HL-60 (cell line): Measurements from ENCODE around the gene GFAP.

Source experiments
- CTCF ChIP-seq: IDR thresholded peaks from one replicate; pipeline ENCODE4 v1.5.1; 2011; ENCODE audit warnings: low read length, control low read depth, inconsistent platforms; ENCODE audit not compliant: insufficient read depth
- POLR2AphosphoS5 ChIP-seq: IDR thresholded peaks from 2 replicates; pipeline ENCODE4 v1.6.1; 2012; ENCODE audit warnings: low read depth
- REST ChIP-seq: IDR thresholded peaks from 2 replicates; pipeline ENCODE4 v1.6.1; 2012; ENCODE audit warnings: low read depth; ENCODE audit not compliant: insufficient replicate concordance

DNA sequence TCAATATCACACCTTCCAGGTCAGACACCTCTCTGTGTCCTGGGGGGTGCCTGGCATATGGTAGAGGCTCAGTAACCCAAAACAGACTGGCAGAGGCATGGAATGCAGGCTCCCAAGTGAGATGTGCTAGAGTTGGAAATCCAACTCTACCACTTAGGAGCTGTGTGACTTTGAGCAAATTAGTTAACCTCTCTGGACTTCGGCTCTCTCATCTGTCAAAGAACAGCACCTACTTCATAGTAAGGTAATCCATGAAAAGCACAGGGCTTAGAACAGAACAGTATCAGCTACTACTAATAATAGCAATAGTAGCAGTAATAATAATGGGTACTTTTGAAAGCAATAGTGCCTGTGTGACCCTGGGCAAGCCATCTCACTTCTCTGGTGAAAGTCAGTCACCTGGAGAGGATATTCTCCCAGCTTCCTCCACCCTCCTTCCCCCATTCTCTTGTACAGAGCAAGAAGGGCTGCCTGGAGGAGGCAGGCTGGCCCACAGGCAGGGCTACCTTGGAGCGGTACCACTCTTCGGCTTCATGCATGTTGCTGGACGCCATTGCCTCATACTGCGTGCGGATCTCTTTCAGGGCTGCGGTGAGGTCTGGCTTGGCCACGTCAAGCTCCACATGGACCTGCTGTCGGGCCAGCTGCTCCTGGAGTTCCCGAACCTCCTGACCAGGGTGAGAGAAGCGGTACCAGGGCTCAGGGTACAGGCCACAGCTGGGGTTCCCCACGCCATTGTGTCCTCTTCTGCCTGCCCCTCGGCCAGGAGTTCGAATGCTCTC lies 2.3 kb downstream of the GFAP start:
- TF ChIP-seq CTCF (no peak), POLR2AphosphoS5 (no peak), REST (no peak)
